Measurements from ENCODE around the gene TEAD4. TPM values are rescaled to one million over a fixed set of nuclear protein-coding genes. Genes with fewer than 3 reads are reported as not detected.

TEAD4 gene
- total RNA-seq, 1 experiment from 2014 or later: 96.8 TPM

- TF ChIP-seq ARID4B (CRISPR knock-in tag; IDR thresholded peaks at IDR 0.05; ENCODE audit: borderline replicate concordance) (no peak), ZNF219 (CRISPR knock-in tag; IDR thresholded peaks at IDR 0.05; ENCODE audit: borderline replicate concordance) (no peak)
These were observed 71.7 kb downstream of the TEAD4 start (continued) for GRCh38 chr12:3030821-3031429.

- Mint-ChIP-seq H3K4me1 (peaks cover 7% of the 10 kb centered on the region), H3K4me3 (no peak overlapping the region), H3K36me3 (peaks cover 38% of the 10 kb centered on the region), H3K27me3 (ENCODE audit: low read depth) (no peaks in the 10 kb centered on the region), H3K27ac (no peak overlapping the region), H3K9me3 (no peaks in the 10 kb centered on the region)
- ATAC-seq (no peak), DNase-seq (ENCODE audit: low spot score) (no peak)
- ChIA-PET POLR2A (no interaction called here), CTCF (interaction anchor here (0.9 to 3.6 kb wide), 2 partner anchors 9 to 178 kb away, joined by 3 to 15 read pairs (median 6); no protein-coding TSS in a partner anchor)
- TF ChIP-seq E2F1 (CRISPR knock-in tag; IDR thresholded peaks at IDR 0.05) (no peak), E2F5 (CRISPR knock-in tag; IDR thresholded peaks at IDR 0.05) (no peak), CTCF (IDR thresholded peaks at IDR 0.05) (no peak), ATF2 (CRISPR knock-in tag; IDR thresholded peaks at IDR 0.05; ENCODE audit: borderline replicate concordance, low read depth) (no peak), IRF2 (CRISPR knock-in tag; IDR thresholded peaks at IDR 0.05; ENCODE audit: borderline replicate concordance, low read depth) (no peak), SMAD4 (CRISPR knock-in tag; IDR thresholded peaks at IDR 0.05) (no peak), ETV6 (CRISPR knock-in tag; IDR thresholded peaks at IDR 0.05) (no peak), ATF6 (CRISPR knock-in tag; IDR thresholded peaks at IDR 0.05) (no peak), ZNF425 (CRISPR knock-in tag; conservative IDR thresholded peaks at IDR 0.05) (no peak)
These were observed 73.0 kb downstream of the TEAD4 start for GRCh38 chr12:3032161-3032560.

All from WTC11 (cell line).